Tibial nerve (tissue), 4 donors: ENCODE measurements around the gene MUCL3. TPM values are rescaled to one million over a fixed set of nuclear protein-coding genes. Genes with fewer than 3 reads are reported as not detected.

ENCODE experiments used
- DNase-seq, 2 donors: peaks; one replicate each; pipeline ENCODE4 v3.0.0-alpha.2; 2019; ENCODE audit warnings: low spot score in 2 of 2
- H3K27ac ChIP-seq, 4 donors: fragments of 200-600 bp; sonication (generic) in 3 of 4; one replicate each; pipeline ENCODE4 v1.5.1; 2017 to 2019; ENCODE audit warnings: mild to moderate bottlenecking in 1 of 4
- H3K27me3 ChIP-seq, 2 donors: fragments of 200-600 bp; sonication (generic) in 1 of 2; one replicate each; pipeline versions ENCODE4 v1.5.1 to v1.6.0; 2017 to 2019
- H3K36me3 ChIP-seq, 3 donors: fragments of 200-600 bp; sonication (generic); one replicate each; pipeline ENCODE4 v1.5.1; 2018 to 2019
- H3K4me1 ChIP-seq, 4 donors: fragments of 200-600 bp; sonication (generic) in 3 of 4; one replicate each; pipeline ENCODE4 v1.5.1; 2017 to 2019
- H3K4me3 ChIP-seq, 4 donors: fragments of 200-600 bp; sonication (generic) in 3 of 4; one replicate each; pipeline ENCODE4 v1.5.1; 2017 to 2019; ENCODE audit warnings: mild to moderate bottlenecking in 1 of 4, moderate library complexity in 1 of 4
- H3K9me3 ChIP-seq, 4 donors: fragments of 200-600 bp; sonication (generic) in 3 of 4; one replicate each; pipeline ENCODE4 v1.5.1; 2017 to 2019
- EP300 ChIP-seq, 2 donors: sonication (generic); formaldehyde crosslinking; IDR thresholded peaks; one replicate each; pipeline ENCODE4 v1.6.1; 2017; ENCODE audit warnings: antibody characterized with exemption in 2 of 2, mild to moderate bottlenecking in 1 of 2
- POLR2A ChIP-seq, 2 donors: fragments of 450-650 bp; IDR thresholded peaks; one replicate each; pipeline ENCODE4 v1.6.1; 2017; ENCODE audit warnings: antibody characterized with exemption in 2 of 2, mild to moderate bottlenecking in 2 of 2, moderate library complexity in 2 of 2
- WGBS, 2 donors: methylation state at CpG; one replicate each; pipeline ENCODE4 v1.1.5; 2018; 5-methylcytosine and 5-hydroxymethylcytosine counted together
- total RNA-seq, 4 donors: library from RNA; depleted of rRNA; stranded (reverse); fragments of >200 nt; gene quantifications; one replicate each; pipeline ENCODE4 v1.1.0, GENCODE V29; 2016
- TF ChIP-seq, protein P1 (sequence below), 5 experiments: fragments of 200-600 bp in 3 of 5; fragments of 450-650 bp in 2 of 5; sonication (generic) in 3 of 5; IDR thresholded peaks; one replicate each; pipeline ENCODE4 v1.5.1; 2016 to 2019; ENCODE audit warnings: antibody characterized with exemption in 5 of 5, mild to moderate bottlenecking in 3 of 5, moderate library complexity in 2 of 5

The MUCL3 gene
- total RNA-seq, 4 donors from 2014 or later, result under 0.01 TPM; not detected in 3

DNA sequence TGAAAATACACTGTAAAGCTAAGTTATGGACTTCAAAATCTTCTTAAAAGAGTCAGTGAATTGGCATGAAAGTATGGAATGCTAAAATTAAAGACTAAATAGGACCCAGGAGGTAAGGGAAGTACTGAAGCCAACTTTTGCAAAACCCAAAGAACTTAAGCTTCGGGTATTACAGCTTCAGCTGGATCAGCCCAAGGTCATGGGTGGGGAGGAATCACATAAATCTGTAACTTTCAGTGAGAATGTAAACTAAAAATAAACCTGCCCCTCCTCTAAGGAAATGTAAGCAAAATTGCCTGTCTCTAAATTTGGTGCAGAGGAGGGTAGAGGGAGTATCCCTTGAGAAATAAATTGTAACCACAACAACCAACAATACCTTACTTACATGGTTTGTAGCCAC is 38.4 kb downstream of the MUCL3 start:
- TF ChIP-seq POLR2A (IDR thresholded peaks at IDR 0.05), result no peak
- TF ChIP-seq, protein P1, sequence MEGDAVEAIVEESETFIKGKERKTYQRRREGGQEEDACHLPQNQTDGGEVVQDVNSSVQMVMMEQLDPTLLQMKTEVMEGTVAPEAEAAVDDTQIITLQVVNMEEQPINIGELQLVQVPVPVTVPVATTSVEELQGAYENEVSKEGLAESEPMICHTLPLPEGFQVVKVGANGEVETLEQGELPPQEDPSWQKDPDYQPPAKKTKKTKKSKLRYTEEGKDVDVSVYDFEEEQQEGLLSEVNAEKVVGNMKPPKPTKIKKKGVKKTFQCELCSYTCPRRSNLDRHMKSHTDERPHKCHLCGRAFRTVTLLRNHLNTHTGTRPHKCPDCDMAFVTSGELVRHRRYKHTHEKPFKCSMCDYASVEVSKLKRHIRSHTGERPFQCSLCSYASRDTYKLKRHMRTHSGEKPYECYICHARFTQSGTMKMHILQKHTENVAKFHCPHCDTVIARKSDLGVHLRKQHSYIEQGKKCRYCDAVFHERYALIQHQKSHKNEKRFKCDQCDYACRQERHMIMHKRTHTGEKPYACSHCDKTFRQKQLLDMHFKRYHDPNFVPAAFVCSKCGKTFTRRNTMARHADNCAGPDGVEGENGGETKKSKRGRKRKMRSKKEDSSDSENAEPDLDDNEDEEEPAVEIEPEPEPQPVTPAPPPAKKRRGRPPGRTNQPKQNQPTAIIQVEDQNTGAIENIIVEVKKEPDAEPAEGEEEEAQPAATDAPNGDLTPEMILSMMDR (IDR thresholded peaks at IDR 0.05), result no peak
- TF ChIP-seq EP300 (IDR thresholded peaks at IDR 0.05), result no peak
- Histone ChIP-seq H3K9me3 (no peaks in the 10 kb centered on the region), H3K27ac (no peak overlapping the region), H3K4me3 (no peak overlapping the region), H3K4me1 (peaks cover 0 to 11% (median 3%) of the 10 kb centered on the region in 4 donors), H3K36me3 (no peaks in the 10 kb centered on the region), H3K27me3 (no peaks in the 10 kb centered on the region)
- WGBS, 2 donors, result 37 to 42% methylated on average over 1 of the region's 1 CpG
- no peak for DNase-seq

DNA sequence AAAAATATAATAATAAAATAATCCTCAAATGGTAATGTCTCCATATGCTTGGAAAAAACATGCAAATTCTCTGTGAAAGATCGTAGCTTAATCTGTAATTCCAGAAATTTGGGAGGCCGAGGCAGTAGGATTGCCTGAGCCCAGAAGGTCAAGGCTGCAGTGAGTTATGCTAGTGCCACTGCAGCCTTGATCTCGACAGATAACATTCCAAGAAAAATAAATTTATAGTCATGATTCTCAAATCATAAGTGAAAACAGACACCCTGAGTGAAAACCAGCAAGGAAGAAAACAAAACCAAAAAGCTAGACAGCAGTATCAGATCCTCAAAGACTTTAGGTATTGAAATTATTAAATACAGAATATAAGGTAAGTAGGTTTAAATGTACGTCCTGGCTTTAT is 38.9 kb downstream of the MUCL3 start:
- 44 to 51% methylated on average over 4 of the region's 4 CpGs for WGBS, 2 donors
- Histone ChIP-seq H3K36me3 (no peaks in the 10 kb centered on the region), H3K4me3 (no peak overlapping the region), H3K27ac (no peak overlapping the region), H3K27me3 (no peaks in the 10 kb centered on the region), H3K9me3 (no peaks in the 10 kb centered on the region), H3K4me1 (peaks cover 0 to 11% (median 3%) of the 10 kb centered on the region in 4 donors)
- TF ChIP-seq EP300 (IDR thresholded peaks at IDR 0.05), result no peak
- TF ChIP-seq, protein P1 (IDR thresholded peaks at IDR 0.05), result no peak
- TF ChIP-seq POLR2A (IDR thresholded peaks at IDR 0.05), result no peak
- DNase-seq, result no peak

DNA sequence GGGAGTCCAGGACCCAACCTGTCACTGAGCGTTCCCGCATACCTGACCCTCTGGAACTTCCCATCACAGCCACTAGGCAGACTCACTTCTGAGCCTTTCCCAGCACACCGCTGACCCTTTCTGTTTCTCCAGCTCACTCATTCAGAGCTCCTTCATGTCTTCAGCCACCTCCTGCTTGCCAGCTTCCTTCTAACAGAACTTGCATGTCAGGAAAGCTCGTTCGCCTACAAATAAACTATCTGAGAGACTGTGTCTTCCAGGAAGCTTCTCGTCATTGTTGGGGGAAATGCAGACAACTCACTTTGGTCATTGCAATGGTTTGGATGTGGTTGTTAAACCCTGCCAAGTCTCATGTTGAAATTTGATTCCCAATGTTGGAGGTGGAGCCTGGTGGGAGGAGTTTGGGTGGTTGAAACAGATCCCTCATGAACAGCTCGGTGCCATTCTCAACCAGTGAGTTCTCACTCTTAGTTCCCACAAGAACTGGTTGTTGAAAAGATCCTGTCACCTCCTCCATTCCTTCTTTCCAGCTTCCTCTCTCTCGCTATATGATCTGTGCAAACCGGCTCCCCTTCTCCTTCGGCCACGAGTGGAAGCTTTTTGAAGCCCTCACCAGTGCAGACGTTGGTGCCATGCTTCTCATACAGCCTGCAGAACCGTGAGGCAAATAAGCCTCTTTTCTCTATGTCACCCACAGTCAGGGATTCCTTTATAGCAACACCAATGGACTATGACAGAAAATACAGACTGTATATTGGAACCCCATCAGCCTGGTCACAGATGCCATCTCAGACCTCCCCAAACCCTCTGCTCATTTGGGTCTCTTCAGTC is 41.4 kb downstream of the MUCL3 start:
- H3K4me3 ChIP-seq, result no peak overlapping the region
- TF ChIP-seq, protein P1 (IDR thresholded peaks at IDR 0.05), result no peak
- no peak for TF ChIP-seq POLR2A (IDR thresholded peaks at IDR 0.05)
- no peak for TF ChIP-seq EP300 (IDR thresholded peaks at IDR 0.05)
- no peaks in the 10 kb centered on the region for H3K36me3 ChIP-seq
- peaks cover 0 to 11% (median 3%) of the 10 kb centered on the region in 4 donors for H3K4me1 ChIP-seq
- H3K27me3 ChIP-seq, result no peaks in the 10 kb centered on the region
- H3K27ac ChIP-seq, result no peak overlapping the region
- 19 to 23% methylated on average over 13 of the region's 13 CpGs for WGBS, 2 donors
- no peaks in the 10 kb centered on the region for H3K9me3 ChIP-seq
- peak in 1 of 2 donors; percentile 22 for DNase-seq

DNA sequence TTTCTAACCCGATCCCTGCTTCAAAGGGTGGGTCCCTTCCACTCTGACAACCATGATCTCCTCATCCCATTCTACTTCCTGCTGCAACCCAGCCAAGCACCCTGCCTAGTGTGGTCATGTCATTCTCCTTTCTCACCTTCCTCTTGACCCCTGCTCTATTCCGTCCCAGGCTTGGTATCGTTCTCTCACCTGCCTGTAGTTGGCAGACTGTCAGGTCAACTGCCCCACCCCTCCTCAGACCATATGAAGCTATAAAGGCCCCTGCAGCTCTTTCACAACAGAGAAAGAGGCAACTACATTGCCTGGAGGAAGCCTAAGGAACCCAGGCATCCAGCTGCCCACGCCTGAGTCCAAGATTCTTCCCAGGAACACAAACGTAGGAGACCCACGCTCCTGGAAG is 42.7 kb downstream of the MUCL3 start, which contains the start of gene MUC21:
MUC21 (plus strand) TSS at position 280 of the 400 bp plus-strand sequence. CDS start 241 bp downstream, outside the sequence.
- H3K27me3 ChIP-seq, result no peaks in the 10 kb centered on the region
- TF ChIP-seq POLR2A (IDR thresholded peaks at IDR 0.05) (no peak), EP300 (IDR thresholded peaks at IDR 0.05) (no peak)
- TF ChIP-seq, protein P1 (IDR thresholded peaks at IDR 0.05), result no peak
- H3K27ac ChIP-seq, result no peak within 1 kb of the TSS
- no peaks in the 10 kb centered on the region for H3K36me3 ChIP-seq
- 89 to 90% methylated on average over 6 of the region's 6 CpGs for WGBS, 2 donors
- H3K4me1 ChIP-seq, result peaks cover 0 to 11% (median 3%) of the 10 kb centered on the region in 4 donors
- no peak within 1 kb of the TSS for H3K4me3 ChIP-seq
- DNase-seq, result no peak
- H3K9me3 ChIP-seq, result no peaks in the 10 kb centered on the region

DNA sequence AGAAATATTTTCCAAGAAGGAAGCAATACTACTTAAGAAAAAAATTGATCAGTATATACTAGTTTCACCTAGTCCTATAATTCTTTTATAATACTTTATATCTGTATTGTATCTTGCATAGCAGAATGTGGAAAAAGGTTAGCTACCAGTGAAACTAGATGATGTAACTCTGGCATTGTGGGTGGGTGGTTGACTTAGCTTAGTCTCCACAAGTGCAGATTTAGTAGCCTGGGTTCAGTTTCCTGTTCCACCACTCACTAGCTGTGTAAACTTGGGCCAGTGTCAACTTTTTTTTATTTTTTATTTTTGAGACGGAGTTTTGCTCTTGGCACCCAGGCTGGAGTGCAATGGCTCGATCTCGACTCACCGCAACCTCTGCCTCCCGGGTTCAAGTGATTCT is 44.7 kb downstream of the MUCL3 start:
- WGBS, 2 donors, result 69 to 70% methylated on average over 5 of the region's 5 CpGs
- H3K4me1 ChIP-seq, result peaks cover 0 to 11% (median 0%) of the 10 kb centered on the region in 4 donors
- no peak for DNase-seq
- TF ChIP-seq POLR2A (IDR thresholded peaks at IDR 0.05) (no peak), EP300 (IDR thresholded peaks at IDR 0.05) (no peak)
- TF ChIP-seq, protein P1 (IDR thresholded peaks at IDR 0.05), result no peak
- H3K9me3 ChIP-seq, result no peaks in the 10 kb centered on the region
- H3K36me3 ChIP-seq, result no peaks in the 10 kb centered on the region
- no peak overlapping the region for H3K4me3 ChIP-seq
- no peaks in the 10 kb centered on the region for H3K27me3 ChIP-seq
- H3K27ac ChIP-seq, result no peak overlapping the region
